Endothelial cell of umbilical vein (primary cell): ENCODE data around the gene IFNG. TPM values are rescaled to one million over a fixed set of nuclear protein-coding genes. Genes with fewer than 3 reads are reported as not detected.

Experiments used
- BruUV-seq: library from RNA; stranded (reverse); fragments of 400-500 nt; replicated peaks from 2 replicates; lab custom pipeline; 2021; lab: Mats Ljungman, UMichigan
- CTCF ChIA-PET: fragments of 300-600, 350-600 bp; sonication (Branson Sonifier 250); formaldehyde crosslinking; loops from one replicate; lab custom pipeline; 2021; ENCODE audit warnings: antibody characterized with exemption, inconsistent platforms; lab: Charles Lee
- POLR2A ChIA-PET: fragments of 300-600, 350-600 bp; sonication (Branson Sonifier 250); formaldehyde crosslinking; loops from one replicate; lab custom pipeline; 2021; ENCODE audit warnings: antibody characterized with exemption, inconsistent platforms; lab: Charles Lee
- DNase-seq: peaks from one replicate; pipeline ENCODE4 v3.0.0-alpha.2; 2011; ENCODE audit warnings: low read depth, low spot score
- FAIRE-seq: peaks from 2 replicates; lab custom pipeline; 2011; peaks lifted over from hg19 to GRCh38; lab: Jason Lieb, UNC
- H2AFZ ChIP-seq: 2 replicates; pipeline ENCODE4 v1.6.0; 2012; ENCODE audit warnings: low read depth, low read length, control low read depth, inconsistent platforms
- H3K27ac ChIP-seq: 2 replicates; pipeline ENCODE4 v1.5.1; 2011; ENCODE audit warnings: low read depth, mild to moderate bottlenecking, control low read depth, low read length, moderate library complexity; ENCODE audit not compliant: insufficient read depth
- H3K27me3 ChIP-seq, 2 experiments: 2 replicates each; pipeline versions ENCODE4 v1.6.0 to v1.6.1; 2011; ENCODE audit warnings: low read length in 2 of 2, mixed read lengths in 1 of 2; ENCODE audit not compliant: control insufficient read depth in 2 of 2, insufficient read depth in 2 of 2
- H3K36me3 ChIP-seq, 2 experiments: 2 replicates in 1 of 2; 3 replicates in 1 of 2; pipeline ENCODE4 v1.5.1; 2011; ENCODE audit warnings: low read length in 2 of 2, mild to moderate bottlenecking in 1 of 2, moderate library complexity in 1 of 2; ENCODE audit not compliant: control insufficient read depth in 2 of 2, insufficient read depth in 2 of 2; ENCODE audit errors: extremely low read depth in 1 of 2
- H3K4me1 ChIP-seq: 3 replicates; pipeline ENCODE4 v1.5.1; 2011; ENCODE audit warnings: mild to moderate bottlenecking, low read length; ENCODE audit not compliant: control insufficient read depth, insufficient read depth; ENCODE audit errors: extremely low read depth
- H3K4me2 ChIP-seq: 2 replicates; pipeline ENCODE4 v1.6.1; 2011; ENCODE audit warnings: low read length, control low read depth, mixed read lengths; ENCODE audit not compliant: insufficient read depth
- H3K4me3 ChIP-seq, 3 experiments: fragments of 200-600 bp in 1 of 3; sonication (generic), shearing (Covaris generic) in 1 of 3; replicated peaks in 1 of 3; 2 replicates each; pipeline ENCODE4 v1.5.1; 2011 to 2016; ENCODE audit warnings: control low read depth in 3 of 3, low read length in 3 of 3, mild to moderate bottlenecking in 2 of 3, inconsistent platforms in 1 of 3, low read depth in 1 of 3, moderate library complexity in 1 of 3; ENCODE audit not compliant: insufficient read depth in 1 of 3
- H3K79me2 ChIP-seq: 2 replicates; pipeline ENCODE4 v1.6.0; 2012; ENCODE audit warnings: low read length, inconsistent platforms; ENCODE audit not compliant: control insufficient read depth, insufficient read depth
- H3K9ac ChIP-seq: replicated peaks from 2 replicates; pipeline ENCODE3; 2011; ENCODE audit warnings: low read length, control low read depth; ENCODE audit not compliant: insufficient read depth; ENCODE audit errors: extremely low read depth
- H3K9me1 ChIP-seq: replicated peaks from 3 replicates; pipeline ENCODE4 v1.6.0; 2011; ENCODE audit warnings: mild to moderate bottlenecking, low read length; ENCODE audit not compliant: control insufficient read depth, insufficient read depth; ENCODE audit errors: extremely low read depth
- H3K9me3 ChIP-seq: replicated peaks from 2 replicates; pipeline ENCODE4 v1.5.1; 2012; ENCODE audit warnings: low read length, inconsistent platforms; ENCODE audit not compliant: control insufficient read depth, insufficient read depth
- H4K20me1 ChIP-seq: replicated peaks from 2 replicates; pipeline ENCODE3; 2011; ENCODE audit warnings: mild to moderate bottlenecking, low read length; ENCODE audit not compliant: control insufficient read depth, insufficient read depth; ENCODE audit errors: extremely low read depth
- FOS ChIP-seq: IDR thresholded peaks from 2 replicates; pipeline ENCODE4 v1.6.1; 2011; ENCODE audit warnings: mild to moderate bottlenecking, low read length, moderate library complexity, borderline replicate concordance; ENCODE audit not compliant: insufficient read depth
- MYC ChIP-seq: IDR thresholded peaks from one replicate; pipeline ENCODE4 v1.6.1; 2011; ENCODE audit warnings: mild to moderate bottlenecking, low read depth, low read length
- POLR2A ChIP-seq: IDR thresholded peaks from 2 replicates; pipeline ENCODE4 v1.6.1; 2012; ENCODE audit warnings: low read depth, mild to moderate bottlenecking, control low read depth, low read length
- POLR2AphosphoS5 ChIP-seq: IDR thresholded peaks from 2 replicates; pipeline ENCODE4 v1.6.1; 2012; ENCODE audit warnings: low read depth, mild to moderate bottlenecking, control low read depth, low read length, moderate library complexity; ENCODE audit not compliant: insufficient read depth
- dilution Hi-C: fragments of 300-500 bp; cut with MboI; formaldehyde crosslinking; loops from one replicate; pipeline ENCODE4 v1.15.0; 2019; ENCODE audit warnings: low sequenced_read_pairs; ENCODE audit not compliant: extremely low pct_ligation_motif_present
- intact Hi-C: fragments of 100-400 bp; cut with micrococcal nuclease; formaldehyde crosslinking; loops from one replicate; pipeline ENCODE4 v1.10.0; 2022
- polyA plus RNA-seq, 4 experiments: library from polyadenylated mRNA; depleted of rRNA in 3 of 4; stranded (reverse) in 3 of 4; unstranded in 1 of 4; fragments of >200 nt; gene quantifications; 2 replicates each; pipeline versions ENCODE4 v1.2.1 to v1.2.3, GENCODE V29; 2011 to 2012; ENCODE audit warnings: missing spikeins in 1 of 4
- total RNA-seq: library from RNA; stranded (reverse); gene quantifications from 2 replicates; pipeline ENCODE4 v1.2.3, GENCODE V29; 2021
- TF ChIP-seq, protein P1 (sequence below): IDR thresholded peaks from 2 replicates; pipeline ENCODE4 v1.6.1; 2011; ENCODE audit not compliant: insufficient read depth, insufficient read length

Gene IFNG
- total and polyA plus RNA-seq, 2 donors (not counting 3 experiments of a cell fraction or from before 2014, with no cell fraction given), result not detected

- intact Hi-C loops, result no loop called here
These were observed 40.3 kb downstream of the IFNG start for GRCh38 chr12:68119250-68119649.

GRCh38 chr12:68118096-68118755 lies 41.3 kb downstream of the IFNG start:
- Histone ChIP-seq H3K4me1 (no peaks in the 10 kb centered on the region), H3K4me3 (no peak overlapping the region), H3K36me3 (no peaks in the 10 kb centered on the region), H3K9ac (no peak overlapping the region), H3K27ac (no peak overlapping the region), H3K4me2 (no peak overlapping the region), H3K9me3 (no peaks in the 10 kb centered on the region), H4K20me1 (no peaks in the 10 kb centered on the region), H3K79me2 (no peaks in the 10 kb centered on the region), H3K9me1 (no peaks in the 10 kb centered on the region), H2AFZ (no peak overlapping the region), H3K27me3 (no peaks in the 10 kb centered on the region)
- intact Hi-C loops (no loop called here), dilution Hi-C loops (no loop called here)
- TF ChIP-seq POLR2AphosphoS5 (no peak), POLR2A (no peak), MYC (no peak), FOS (no peak)
- TF ChIP-seq, protein P1, sequence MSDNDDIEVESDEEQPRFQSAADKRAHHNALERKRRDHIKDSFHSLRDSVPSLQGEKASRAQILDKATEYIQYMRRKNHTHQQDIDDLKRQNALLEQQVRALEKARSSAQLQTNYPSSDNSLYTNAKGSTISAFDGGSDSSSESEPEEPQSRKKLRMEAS, result no peak
- POLR2A ChIA-PET, result no interaction called here
- DNase-seq, result no peak
- BruUV-seq, result no TSS peak
- FAIRE-seq, result no peak
- CTCF ChIA-PET, result no interaction called here

More at GRCh38 chr12:68119250-68119649, 40.3 kb downstream of the IFNG start:
- Histone ChIP-seq H3K9me1 (no peaks in the 10 kb centered on the region), H3K4me2 (no peak overlapping the region), H3K9ac (no peak overlapping the region), H4K20me1 (no peaks in the 10 kb centered on the region), H3K27ac (no peak overlapping the region), H3K79me2 (no peaks in the 10 kb centered on the region), H3K4me1 (no peaks in the 10 kb centered on the region), H3K4me3 (no peak overlapping the region), H2AFZ (no peak overlapping the region), H3K27me3 (no peaks in the 10 kb centered on the region), H3K36me3 (no peaks in the 10 kb centered on the region), H3K9me3 (no peaks in the 10 kb centered on the region)
- no peak for DNase-seq
- TF ChIP-seq MYC, result no peak
- TF ChIP-seq POLR2A, result no peak
- no TSS peak for BruUV-seq
- dilution Hi-C loops, result no loop called here
- no peak for FAIRE-seq
- POLR2A ChIA-PET, result no interaction called here
- CTCF ChIA-PET, result interaction anchor here (1.3 kb wide), 1 partner anchor 11 kb away, joined by 3 read pairs; no protein-coding TSS in a partner anchor
